Measurements from ENCODE around the gene CDC23. TPM values are rescaled to one million over a fixed set of nuclear protein-coding genes. Genes with fewer than 3 reads are reported as not detected.

Gene CDC23
- total RNA-seq, 1 experiment from 2014 or later, result 60.7 TPM

DNA sequence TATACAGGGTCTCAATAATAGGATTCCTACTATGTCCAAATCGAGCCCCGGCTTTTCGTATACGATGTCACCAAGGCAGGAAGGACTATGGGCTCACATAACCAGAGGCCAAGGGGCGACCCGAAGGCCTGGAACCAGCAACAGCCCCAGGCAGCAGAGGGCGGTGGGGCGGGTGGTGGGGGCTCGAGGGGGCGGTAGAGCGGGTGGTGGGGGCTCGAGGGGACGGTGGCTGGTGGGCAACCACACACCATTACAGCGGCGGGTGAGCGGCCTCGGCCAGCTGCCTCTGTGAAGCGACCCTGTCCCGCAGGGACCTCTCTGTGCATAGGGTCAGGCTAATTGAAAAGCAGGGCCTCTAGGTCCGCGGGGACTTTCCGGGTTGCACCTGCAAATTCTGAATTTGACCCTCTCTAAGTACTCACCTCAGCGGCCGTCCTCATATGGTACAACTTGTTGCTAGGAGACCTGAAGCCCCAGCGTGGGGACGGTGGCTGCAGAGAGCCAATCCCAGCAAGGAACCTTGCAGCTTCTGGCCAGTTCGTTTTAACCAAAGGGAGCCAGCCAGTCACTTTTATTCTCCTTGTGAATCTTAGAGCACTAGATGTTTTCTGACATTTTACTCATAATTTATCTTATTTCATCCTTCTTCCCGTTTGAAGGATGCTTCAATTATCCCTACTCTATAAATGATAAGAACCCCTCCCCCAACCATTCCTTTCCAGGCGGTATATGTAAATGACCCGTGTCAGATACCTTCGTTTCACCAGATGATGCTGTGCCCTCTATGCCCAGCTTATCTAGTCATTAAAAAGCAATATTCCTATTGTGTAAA is 74.0 kb downstream of the CDC23 start, which contains the start of gene NME5:
Gene NME5 (minus strand): TSS at position 480 of the 832 bp plus-strand sequence. CDS start 648 bp downstream, outside the sequence.
- ChIA-PET POLR2A (interaction anchor here (0.6 kb wide), 1 partner anchor 105 kb away, joined by 3 read pairs; no protein-coding TSS in a partner anchor), CTCF (interaction anchor here (0.9 kb wide), 1 partner anchor 62 kb away, joined by 3 read pairs; no protein-coding TSS in a partner anchor)
- Histone ChIP-seq H3K4me1 (no peaks in the 10 kb centered on the region), H3K27me3 (replicated peaks; ENCODE audit: control insufficient read depth, insufficient read depth, low read length) (no peaks in the 10 kb centered on the region), H3K9me3 (no peaks in the 10 kb centered on the region), H3K36me3 (ENCODE audit: control insufficient read depth, insufficient read depth, low read length) (no peaks in the 10 kb centered on the region), H3K4me3 (ENCODE audit: low read depth, low read length) (no peak within 1 kb of the TSS)
- Mint-ChIP-seq H3K27me3 (ENCODE audit: insufficient read depth, unreplicated experiment) (no peaks in the 10 kb centered on the region), H3K9me3 (ENCODE audit: unreplicated experiment) (no peaks in the 10 kb centered on the region), H3K27ac (ENCODE audit: unreplicated experiment) (no peak within 1 kb of the TSS), H3K36me3 (ENCODE audit: insufficient read depth, unreplicated experiment) (no peaks in the 10 kb centered on the region), H3K4me1 (ENCODE audit: low read depth, unreplicated experiment) (no peaks in the 10 kb centered on the region), H3K4me3 (ENCODE audit: unreplicated experiment) (no peak within 1 kb of the TSS)
- DNase-seq, result no peak
- BruUV-seq (replicated peaks), result no TSS peak
- TF ChIP-seq, protein P1, sequence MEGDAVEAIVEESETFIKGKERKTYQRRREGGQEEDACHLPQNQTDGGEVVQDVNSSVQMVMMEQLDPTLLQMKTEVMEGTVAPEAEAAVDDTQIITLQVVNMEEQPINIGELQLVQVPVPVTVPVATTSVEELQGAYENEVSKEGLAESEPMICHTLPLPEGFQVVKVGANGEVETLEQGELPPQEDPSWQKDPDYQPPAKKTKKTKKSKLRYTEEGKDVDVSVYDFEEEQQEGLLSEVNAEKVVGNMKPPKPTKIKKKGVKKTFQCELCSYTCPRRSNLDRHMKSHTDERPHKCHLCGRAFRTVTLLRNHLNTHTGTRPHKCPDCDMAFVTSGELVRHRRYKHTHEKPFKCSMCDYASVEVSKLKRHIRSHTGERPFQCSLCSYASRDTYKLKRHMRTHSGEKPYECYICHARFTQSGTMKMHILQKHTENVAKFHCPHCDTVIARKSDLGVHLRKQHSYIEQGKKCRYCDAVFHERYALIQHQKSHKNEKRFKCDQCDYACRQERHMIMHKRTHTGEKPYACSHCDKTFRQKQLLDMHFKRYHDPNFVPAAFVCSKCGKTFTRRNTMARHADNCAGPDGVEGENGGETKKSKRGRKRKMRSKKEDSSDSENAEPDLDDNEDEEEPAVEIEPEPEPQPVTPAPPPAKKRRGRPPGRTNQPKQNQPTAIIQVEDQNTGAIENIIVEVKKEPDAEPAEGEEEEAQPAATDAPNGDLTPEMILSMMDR (IDR thresholded peaks at IDR 0.05; ENCODE audit: insufficient read depth in 1 of 2, low read depth in 1 of 2, low read length in 1 of 2, severe bottlenecking in 1 of 2, unreplicated experiment in 1 of 2), result no peak
- intact Hi-C loops (cut with micrococcal nuclease; ENCODE audit: unreplicated experiment), result no loop called here

Other genes starting within 250 kb of the CDC23 start
- 49.0 and 55.8 TPM in 2 replicates for gene FAM13B, start 180.2 kb downstream of the CDC23 start, total RNA-seq (2022)
- not detected in 2 replicates for gene WNT8A, start 129.3 kb downstream of the CDC23 start, total RNA-seq (2022)
- gene NME5, start 73.9 kb downstream of the CDC23 start, total RNA-seq (2022), result not detected in 2 replicates
- gene BRD8, start 34.7 kb downstream of the CDC23 start, total RNA-seq (2022), result 97.4 and 104 TPM in 2 replicates
- gene KIF20A, start 34.2 kb downstream of the CDC23 start, total RNA-seq (2022), result 83.7 and 84.9 TPM in 2 replicates
- 2.4 and 2.7 TPM in 2 replicates for gene GFRA3, start 61.3 kb upstream of the CDC23 start, total RNA-seq (2022)
- gene CDC25C, start 118.5 kb upstream of the CDC23 start, total RNA-seq (2022), result 22.7 and 22.9 TPM in 2 replicates
- gene FAM53C, start 124.9 kb upstream of the CDC23 start, total RNA-seq (2022), result 32.6 and 33.3 TPM in 2 replicates
- 71.8 and 77.9 TPM in 2 replicates for gene KDM3B, start 139.4 kb upstream of the CDC23 start, total RNA-seq (2022)
- gene REEP2, start 225.7 kb upstream of the CDC23 start, total RNA-seq (2022), result 3.8 and 4.5 TPM in 2 replicates